Dedifferentiated amniotic fluid mesenchymal stem cell (primary cell): Measurements from ENCODE around the gene MROH7.

ENCODE experiments used
- DNase-seq: peaks from one replicate; pipeline ENCODE4 v3.0.0-alpha.2; 2016; ENCODE audit errors: extremely low spot score

Gene MROH7

GRCh38 chr1:54741531-54741930, 99.9 kb downstream of the MROH7 start:
- DNase-seq = no peak

- DNase-seq = no peak
These were observed 100.7 kb downstream of the MROH7 start for GRCh38 chr1:54742282-54742681.

- DNase-seq = no peak
These were observed 102.0 kb downstream of the MROH7 start for GRCh38 chr1:54743416-54744226.

GRCh38 chr1:54744696-54745095, 103.1 kb downstream of the MROH7 start:
- no peak for DNase-seq

GRCh38 chr1:54745274-54745673, 103.7 kb downstream of the MROH7 start:
- DNase-seq = no peak

- DNase-seq = no peak
These were observed 104.3 kb downstream of the MROH7 start for GRCh38 chr1:54745864-54746263.

- DNase-seq = no peak
These were observed 106.7 kb downstream of the MROH7 start for GRCh38 chr1:54748094-54748835.

- DNase-seq = no peak
These were observed 109.0 kb downstream of the MROH7 start for GRCh38 chr1:54750596-54750995.

GRCh38 chr1:54751426-54751825, 109.8 kb downstream of the MROH7 start:
- DNase-seq = no peak

- DNase-seq = no peak
These were observed 112.5 kb downstream of the MROH7 start for GRCh38 chr1:54754045-54754444.

- DNase-seq = no peak
These were observed 113.1 kb downstream of the MROH7 start for GRCh38 chr1:54754486-54755285.

GRCh38 chr1:54757833-54758232, 116.2 kb downstream of the MROH7 start:
- DNase-seq = no peak

- no peak for DNase-seq
These were observed 117.2 kb downstream of the MROH7 start for GRCh38 chr1:54758678-54759348.
